Islet of Langerhans (tissue), 1 donor: ENCODE results near the gene GGPS1.
"Not testable (repeated sequence)": the region's sequence is repeated elsewhere in the genome, so short reads cannot be mapped to it uniquely, and the experiment has no call there.

Experiments
- FAIRE-seq: peaks from one replicate; lab custom pipeline; 2011; peaks lifted over from hg19 to GRCh38; lab: Jason Lieb, UNC

GGPS1 gene

GRCh38 chr1:235304549-235305451 is 23.6 kb upstream of the GGPS1 start:
- FAIRE-seq, result no peak

DNA sequence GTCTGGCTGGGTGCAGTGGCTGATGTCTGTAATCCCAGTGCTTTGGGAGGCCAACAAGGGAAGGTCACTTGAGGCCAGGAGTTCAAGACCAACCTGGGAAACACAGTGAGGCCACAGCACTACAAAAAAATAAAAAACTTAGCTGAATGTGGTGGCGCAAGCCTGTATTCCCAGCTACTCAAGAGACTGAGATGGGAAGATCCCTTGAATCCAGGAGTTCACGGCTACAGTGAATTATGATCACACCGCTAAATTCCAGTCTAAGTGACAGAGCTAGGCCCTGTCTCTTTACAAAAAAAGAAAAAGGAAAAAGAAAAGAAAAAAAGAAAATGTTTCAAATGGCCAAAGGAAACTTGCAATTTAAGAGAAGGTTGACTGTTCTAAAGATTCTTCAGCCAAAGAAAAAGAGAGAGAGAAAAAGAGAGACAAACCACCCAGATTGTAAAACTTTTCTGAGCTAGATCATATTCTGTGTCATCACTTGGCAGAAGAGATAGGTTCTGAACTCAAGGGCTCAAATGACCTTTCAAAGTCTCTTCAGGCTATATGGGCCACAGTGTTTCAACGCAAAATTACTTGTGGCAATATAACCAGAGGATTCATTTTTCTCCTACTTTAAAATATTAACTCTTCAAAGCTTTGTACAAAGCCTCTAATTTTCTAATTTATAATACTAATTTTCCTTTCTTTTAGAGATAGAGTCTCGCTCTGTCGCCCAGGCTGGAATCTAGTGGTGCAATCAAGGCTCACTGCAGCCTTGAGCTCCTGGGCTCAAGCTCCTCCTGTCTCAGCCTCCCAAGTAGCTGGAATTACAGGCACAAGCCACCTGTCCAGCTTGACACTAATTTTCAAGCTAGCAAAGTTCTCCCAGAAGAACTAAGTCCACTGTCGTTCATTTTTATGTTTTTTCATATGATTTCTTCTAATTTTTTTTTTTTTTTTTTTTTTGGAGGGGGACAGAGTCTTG is 20.9 kb upstream of the GGPS1 start:
- no peak for FAIRE-seq

DNA sequence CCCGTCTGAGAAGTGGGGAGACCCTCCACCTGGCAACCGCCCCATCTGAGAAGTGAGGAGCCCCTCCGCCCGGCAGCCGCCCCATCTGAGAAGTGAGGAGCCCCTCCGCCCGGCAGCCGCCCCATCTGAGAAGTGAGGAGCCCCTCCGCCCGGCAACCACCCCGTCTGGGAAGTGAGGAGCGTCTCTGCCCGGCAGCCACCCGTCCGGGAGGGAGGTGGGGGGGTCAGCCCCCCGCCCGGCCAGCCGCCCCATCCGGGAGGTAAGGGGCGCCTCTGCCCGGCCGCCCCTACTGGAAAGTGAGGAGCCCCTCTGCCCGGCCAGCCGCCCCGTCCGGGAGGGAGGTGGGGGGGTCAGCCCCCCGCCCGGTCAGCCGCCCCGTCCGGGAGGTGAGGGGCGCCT is 19.2 kb upstream of the GGPS1 start:
- FAIRE-seq, result not testable (repeated sequence)

- no peak for FAIRE-seq
Observed at GRCh38 chr1:235313262-235313661, 15.1 kb upstream of the GGPS1 start.

GRCh38 chr1:235313931-235314678 is 14.3 kb upstream of the GGPS1 start:
- FAIRE-seq, result no peak

DNA sequence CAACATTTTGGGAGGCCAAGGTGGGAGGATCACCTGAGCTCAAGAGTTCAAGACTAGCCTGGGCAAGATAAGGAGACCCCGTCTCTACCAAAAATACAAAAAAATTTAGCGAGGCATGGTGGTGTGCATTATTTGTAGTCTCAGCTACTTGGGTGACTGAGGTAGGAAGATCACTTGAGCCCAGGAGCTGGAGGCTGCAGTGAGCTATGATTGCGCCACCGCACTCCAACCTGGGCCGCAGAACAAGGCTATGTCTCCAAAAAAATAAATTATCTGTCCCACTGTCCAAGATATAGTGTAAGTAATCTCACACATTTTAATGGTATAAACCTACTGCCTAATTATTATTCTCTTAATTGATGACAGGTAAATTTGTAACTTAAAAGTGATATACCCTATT is 13.2 kb upstream of the GGPS1 start:
- no peak for FAIRE-seq

- FAIRE-seq, result no peak
Observed at GRCh38 chr1:235315735-235316134, 12.6 kb upstream of the GGPS1 start.

DNA sequence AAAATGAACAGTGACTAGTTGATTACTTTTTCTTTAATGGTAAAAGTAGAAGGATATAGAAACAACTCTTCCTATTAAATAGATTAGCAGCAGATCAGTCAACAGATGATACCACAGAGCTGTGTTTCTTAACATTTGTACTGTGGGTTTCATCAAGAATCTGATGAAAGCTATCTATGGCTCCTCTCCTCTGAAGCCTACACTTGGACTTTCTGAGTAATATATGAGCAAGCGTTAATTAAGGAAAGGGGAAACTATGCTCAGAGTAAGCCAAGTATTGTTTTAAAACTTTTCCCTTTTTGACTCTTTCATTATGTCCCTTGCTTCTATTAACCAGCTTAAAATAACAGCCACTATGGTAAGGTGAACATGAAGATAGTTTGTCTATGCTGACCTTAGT is 11.2 kb upstream of the GGPS1 start:
- FAIRE-seq, result no peak

- no peak for FAIRE-seq
Observed at GRCh38 chr1:235319255-235319654, 9.1 kb upstream of the GGPS1 start.

DNA sequence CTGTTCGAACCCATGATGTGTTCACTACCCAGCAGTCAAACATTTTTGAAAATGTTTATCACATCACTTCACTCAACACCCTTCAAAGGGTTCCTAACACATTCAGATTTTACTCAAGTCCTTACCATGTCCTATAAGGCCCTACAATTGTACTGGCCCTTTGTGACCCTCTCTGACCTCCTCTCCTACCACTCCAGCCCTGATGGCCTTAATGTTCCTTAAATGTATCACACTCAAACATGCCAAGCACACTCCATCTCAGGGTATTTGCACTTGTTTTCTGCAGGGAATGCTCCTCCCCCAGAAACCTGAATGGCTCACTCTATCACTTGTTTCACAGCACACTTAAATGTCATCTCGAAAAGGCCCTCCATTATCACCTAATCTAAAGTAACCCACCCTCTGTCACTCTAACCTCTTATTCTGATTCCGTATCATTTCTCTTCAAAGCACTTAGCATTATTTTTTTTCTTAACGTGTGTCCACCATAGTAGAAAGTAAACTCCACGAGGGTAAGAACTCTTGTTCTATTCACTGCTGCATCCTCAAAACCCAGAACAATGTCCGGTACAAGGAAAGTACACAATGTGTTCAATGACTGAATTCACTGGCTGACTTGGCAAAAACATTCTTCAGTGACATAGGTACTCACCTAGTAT is 7.7 kb upstream of the GGPS1 start:
- FAIRE-seq, result no peak

DNA sequence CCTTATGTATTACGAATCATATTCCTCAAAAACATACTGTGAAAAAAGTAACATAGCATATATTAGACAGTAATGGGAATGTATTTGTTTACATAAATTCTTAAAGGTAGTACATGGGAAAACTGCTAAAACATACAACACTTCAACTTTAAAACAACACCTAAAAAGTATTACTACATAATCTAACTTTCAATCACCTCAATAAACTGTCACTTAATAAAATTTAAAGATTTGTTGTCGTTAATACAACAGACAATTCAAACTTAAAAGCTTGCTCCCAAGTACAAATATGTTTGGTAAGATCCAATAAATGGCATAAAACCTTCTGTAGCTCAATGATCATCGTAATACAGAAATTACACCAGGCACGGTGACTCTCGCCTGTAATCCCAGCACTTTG is 4.1 kb upstream of the GGPS1 start:
- FAIRE-seq, result no peak

- FAIRE-seq, result peak; percentile 41
Observed at GRCh38 chr1:235325139-235325538, 3.2 kb upstream of the GGPS1 start.

DNA sequence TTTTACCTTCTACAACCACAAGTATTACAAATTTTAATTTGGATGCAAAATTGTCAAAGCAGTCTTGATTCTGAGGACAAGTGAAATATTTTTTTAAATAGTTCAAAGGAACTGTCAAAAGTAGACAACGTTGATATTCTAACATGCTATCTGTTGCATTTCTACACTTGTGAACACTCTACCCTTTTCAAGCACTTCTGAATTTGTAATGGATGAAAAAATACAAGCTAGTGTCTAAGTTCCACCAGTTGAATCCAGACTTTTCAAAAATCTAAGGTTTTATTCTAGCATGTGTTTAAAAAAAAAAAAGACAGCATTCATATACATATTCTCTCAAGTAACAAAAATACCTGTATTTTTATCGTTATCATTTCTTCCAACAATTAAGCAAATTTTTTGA is 2.5 kb upstream of the GGPS1 start:
- peak; percentile 53 for FAIRE-seq

- no peak for FAIRE-seq
Observed at GRCh38 chr1:235326719-235327558, 1.4 kb upstream of the GGPS1 start.

DNA sequence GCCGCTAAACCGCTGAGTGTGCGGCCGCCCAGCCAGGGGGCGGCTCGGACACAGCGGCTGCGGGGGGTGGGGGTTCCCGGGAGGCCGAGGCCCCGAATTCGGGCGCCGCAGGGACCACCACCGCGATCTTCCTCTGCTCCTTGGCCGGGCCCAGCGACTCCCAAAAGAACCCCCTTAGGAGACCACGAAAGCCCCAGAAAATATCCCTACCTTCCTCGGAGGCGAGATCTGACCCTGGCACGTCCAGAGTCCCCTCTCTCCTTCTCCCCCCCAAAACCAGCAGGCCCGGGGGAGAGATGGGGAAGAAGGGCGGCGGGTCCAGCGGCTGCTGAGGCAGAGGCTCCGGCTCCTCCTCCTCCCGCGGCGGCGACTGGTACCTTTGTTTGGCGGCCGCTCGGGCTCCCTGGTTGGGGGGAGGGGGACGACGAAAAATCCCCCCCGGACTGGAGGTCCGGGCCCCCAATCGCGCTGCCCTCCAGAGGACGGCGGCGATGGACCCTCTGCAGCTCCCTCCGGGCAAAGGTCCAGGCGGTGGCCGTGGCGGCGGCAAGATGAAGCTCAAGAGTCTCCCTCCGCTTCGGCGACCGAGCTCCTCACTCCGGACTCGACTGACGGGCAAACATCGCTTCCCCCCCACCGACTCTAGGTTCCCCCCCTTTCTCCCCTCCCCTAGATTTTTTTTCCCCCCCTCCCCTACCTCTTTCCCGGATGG is 655 bp upstream of the GGPS1 start, which contains the start of gene ARID4B:
Gene ARID4B (minus strand): TSS at position 621 of the 712 bp plus-strand sequence. CDS start 1,260 bp downstream, outside the sequence.
- no peak for FAIRE-seq

- no peak for FAIRE-seq
Observed at GRCh38 chr1:235329139-235329902, 951 bp downstream of the GGPS1 start.

- no peak for FAIRE-seq
Observed at GRCh38 chr1:235330918-235331285, 2.5 kb downstream of the GGPS1 start.

DNA sequence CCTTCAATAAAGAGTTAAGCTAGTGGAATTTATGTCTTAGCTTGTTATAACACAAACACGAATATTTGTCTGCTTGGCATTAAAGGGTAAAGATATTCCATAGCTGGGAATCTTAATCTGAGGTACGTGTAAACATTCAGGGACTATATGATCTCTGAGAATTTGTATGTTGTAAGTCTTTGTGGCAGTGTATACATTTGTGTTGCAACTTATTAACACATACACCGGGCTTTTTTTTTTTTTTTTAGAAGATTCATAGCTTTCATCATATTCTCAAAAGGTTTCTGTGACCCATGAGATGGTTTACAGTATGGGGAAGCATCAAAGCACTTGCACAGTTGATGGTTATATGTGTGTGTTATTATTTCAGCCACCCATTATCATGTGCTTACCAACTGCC is 3.0 kb downstream of the GGPS1 start:
- no peak for FAIRE-seq

DNA sequence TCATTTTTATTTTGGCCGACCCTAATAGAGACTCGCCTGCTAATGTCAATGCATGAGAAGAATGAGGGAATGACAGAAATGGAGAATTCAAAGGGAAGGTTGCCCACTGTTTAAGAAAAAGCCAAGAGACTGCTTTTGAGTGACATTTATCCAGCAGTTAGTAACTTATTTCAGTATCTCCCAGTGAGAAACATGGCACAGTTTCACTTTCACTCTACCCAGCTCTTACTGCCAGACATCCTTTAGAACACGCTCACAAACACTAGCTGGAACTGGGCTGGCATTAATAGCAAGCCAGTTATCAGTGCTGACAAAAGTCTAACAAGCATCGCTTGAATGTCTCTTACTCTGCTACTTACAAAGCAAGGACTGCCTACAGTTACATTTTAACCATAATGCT is 8.5 kb downstream of the GGPS1 start:
- no peak for FAIRE-seq
